ENCODE results near the gene SCLY.

DNA sequence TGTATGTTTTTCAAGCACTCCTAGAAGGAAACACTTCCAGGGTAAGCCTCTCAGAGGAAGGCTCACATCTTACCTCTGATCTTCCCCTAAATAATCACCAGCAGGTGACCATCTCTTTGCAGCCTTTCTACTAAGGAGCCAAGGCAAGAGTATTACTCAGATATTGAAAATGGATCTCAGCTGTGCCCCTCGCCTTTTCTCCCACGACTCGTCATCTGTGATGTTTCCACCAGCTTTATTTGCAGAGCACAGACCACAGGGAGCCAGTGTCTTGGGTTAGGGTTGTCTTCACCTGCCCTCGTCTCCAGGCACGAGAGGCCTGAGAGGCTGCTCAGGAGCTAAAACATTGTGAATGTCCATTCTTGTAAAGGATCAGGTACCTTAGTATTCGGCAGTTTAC is 16.9 kb upstream of the SCLY start:
- TF ChIP-seq, protein P1, sequence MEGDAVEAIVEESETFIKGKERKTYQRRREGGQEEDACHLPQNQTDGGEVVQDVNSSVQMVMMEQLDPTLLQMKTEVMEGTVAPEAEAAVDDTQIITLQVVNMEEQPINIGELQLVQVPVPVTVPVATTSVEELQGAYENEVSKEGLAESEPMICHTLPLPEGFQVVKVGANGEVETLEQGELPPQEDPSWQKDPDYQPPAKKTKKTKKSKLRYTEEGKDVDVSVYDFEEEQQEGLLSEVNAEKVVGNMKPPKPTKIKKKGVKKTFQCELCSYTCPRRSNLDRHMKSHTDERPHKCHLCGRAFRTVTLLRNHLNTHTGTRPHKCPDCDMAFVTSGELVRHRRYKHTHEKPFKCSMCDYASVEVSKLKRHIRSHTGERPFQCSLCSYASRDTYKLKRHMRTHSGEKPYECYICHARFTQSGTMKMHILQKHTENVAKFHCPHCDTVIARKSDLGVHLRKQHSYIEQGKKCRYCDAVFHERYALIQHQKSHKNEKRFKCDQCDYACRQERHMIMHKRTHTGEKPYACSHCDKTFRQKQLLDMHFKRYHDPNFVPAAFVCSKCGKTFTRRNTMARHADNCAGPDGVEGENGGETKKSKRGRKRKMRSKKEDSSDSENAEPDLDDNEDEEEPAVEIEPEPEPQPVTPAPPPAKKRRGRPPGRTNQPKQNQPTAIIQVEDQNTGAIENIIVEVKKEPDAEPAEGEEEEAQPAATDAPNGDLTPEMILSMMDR (conservative IDR thresholded peaks at IDR 0.05; ENCODE audit: low read length): no peak
- TF ChIP-seq EZH2phosphoT487 (IDR thresholded peaks at IDR 0.05; ENCODE audit: borderline replicate concordance): no peak
